Activated CD4-positive, alpha-beta T cell treated with anti-CD3 and anti-CD28 coated beads, Interleukin-2, Interleukin-4, amounts not matched to agents 100 ng/mL and 50 ng/mL, durations not matched to agents 16 hours and 8 hours (primary cell): ENCODE results near the gene FOXP4.

Experiments used
- DNase-seq: peaks from one replicate; pipeline ENCODE4 v3.0.0-alpha.2; 2020; ENCODE audit warnings: low spot score

Gene FOXP4

GRCh38 chr6:41545703-41546474, at the start of gene FOXP4:
TSS of gene FOXP4 (plus strand) at chr6:41546381. CDS start at chr6:41565761, 19,380 bp downstream.
- peak; percentile 92 for DNase-seq

GRCh38 chr6:41497573-41497972, 48.6 kb upstream of the FOXP4 start:
- DNase-seq = no peak

DNA sequence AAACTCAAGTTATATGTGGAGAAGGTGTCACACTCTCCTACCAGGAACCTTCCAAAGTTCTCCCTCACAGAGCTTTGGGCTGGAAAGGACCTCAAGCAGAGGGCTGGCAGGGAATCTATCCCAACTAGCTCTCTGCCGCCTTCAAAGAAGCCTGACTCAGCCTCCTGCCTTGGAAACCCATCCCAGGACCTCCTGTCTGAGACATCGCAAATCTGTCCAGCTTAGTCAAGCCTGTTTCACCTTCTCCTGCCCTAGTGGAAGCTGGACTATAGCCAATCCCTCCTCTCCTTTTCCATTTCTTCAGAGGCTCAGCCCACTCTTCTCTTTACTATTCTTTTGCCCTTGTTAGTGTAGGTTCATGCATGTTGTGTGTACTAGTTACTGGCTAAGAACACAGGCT, 48.2 kb upstream of the FOXP4 start:
- DNase-seq = no peak

GRCh38 chr6:41498968-41499599, 47.1 kb upstream of the FOXP4 start:
- no peak for DNase-seq

GRCh38 chr6:41500561-41500960, 45.6 kb upstream of the FOXP4 start:
- DNase-seq = no peak

DNA sequence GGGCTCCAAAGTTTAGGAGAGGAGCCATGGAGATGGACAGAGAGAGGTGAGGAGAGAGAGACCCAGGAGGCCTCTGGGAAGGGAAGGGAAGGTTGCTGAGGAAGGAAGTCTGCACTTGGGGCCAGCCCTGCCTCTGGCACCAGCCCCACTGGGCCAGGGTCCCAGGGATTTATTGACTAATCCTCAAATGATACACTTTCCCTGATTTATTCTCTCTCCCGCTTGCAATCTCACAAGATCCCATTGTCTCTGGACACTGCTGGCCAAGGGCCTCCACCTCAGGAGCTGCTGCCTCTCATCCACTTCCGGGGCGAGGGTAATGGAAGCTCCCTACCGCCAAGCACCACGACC, 43.6 kb upstream of the FOXP4 start:
- DNase-seq = no peak

GRCh38 chr6:41502917-41503671, 43.1 kb upstream of the FOXP4 start:
- no peak for DNase-seq

DNA sequence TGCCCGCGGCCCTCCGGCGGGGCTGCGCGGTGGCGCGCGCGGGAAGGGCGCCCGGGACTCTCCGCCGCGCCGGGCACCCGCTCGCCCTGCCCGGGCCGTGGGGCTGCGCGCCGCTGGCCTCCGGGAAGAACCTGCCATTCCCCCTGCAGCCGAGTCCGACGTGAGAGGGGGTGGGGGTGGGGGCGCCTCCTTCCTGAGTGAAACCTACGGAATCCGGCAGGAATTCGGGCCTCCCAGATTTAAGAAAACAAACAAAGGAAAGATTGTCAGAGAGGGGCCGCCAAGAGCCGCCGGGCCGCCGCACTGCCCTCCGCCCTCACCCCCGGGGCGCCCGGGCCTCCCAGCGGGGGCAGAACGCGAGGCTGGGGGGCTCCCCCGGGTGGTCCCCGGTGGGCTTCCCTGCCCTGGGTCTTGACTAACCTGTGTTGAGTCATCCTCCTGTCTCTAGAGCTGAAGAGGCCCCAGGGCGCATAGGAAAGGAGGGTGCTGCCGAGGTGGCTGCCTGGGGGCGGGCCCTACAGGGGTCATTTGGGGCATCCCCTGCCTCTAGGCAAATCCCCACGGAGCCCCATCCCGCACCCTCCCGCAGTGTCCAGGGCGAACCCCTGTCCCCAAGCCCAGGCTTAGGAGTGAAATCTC, 42.2 kb upstream of the FOXP4 start:
- no peak for DNase-seq

GRCh38 chr6:41504466-41505121, 41.6 kb upstream of the FOXP4 start:
- no peak for DNase-seq

- DNase-seq = no peak
These were observed 40.8 kb upstream of the FOXP4 start for GRCh38 chr6:41505122-41506049.

GRCh38 chr6:41508479-41508878, 37.7 kb upstream of the FOXP4 start:
- DNase-seq = no peak

- DNase-seq = no peak
These were observed 36.6 kb upstream of the FOXP4 start for GRCh38 chr6:41509580-41509979.

- DNase-seq = no peak
These were observed 34.6 kb upstream of the FOXP4 start for GRCh38 chr6:41511443-41512060.

DNA sequence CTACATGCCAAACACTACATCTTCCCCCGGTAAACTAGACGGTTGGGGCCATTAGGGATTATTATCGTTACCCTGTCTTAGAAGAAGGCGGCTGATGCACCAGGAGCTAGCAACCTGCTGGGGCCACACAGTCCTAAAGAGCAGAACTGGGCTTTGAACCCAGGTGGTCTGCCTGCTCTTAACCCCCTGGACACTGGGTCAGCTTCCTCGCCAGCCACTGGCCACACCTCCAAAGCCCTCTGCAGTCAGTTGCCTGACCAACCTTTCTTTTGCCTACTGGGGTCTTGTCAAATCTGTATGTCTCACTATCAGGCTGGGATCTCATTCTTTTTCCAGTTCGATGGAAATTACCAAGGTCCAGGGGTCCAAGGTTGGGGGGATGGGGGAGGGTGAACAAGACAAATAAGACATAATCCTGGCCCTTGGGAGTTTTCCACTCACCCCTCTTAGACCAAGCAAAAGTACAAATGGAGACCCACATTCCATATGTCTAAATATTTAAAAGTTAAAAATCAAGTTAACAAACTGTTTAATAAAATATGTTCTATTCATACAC, 34.0 kb upstream of the FOXP4 start:
- DNase-seq = no peak

DNA sequence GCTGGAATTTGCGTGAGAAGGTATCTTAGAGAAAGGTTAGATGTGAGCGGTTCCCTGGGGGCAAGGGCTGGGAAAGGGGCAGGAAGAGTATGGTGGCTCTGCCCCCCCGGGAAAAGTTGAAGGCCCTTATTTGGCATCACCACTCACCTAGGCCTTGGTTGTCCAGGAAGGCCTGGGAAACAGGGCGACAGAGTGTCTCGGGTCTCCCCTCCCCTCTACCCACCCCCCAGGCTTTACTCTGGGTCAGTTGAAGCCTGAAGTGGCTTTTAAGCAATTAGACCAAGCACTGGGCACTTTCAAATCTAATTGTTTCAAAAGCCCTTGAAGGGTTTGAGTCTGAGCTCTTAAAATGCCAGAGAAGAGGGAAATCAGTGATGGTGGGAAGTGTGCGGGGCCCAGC, 30.2 kb upstream of the FOXP4 start:
- DNase-seq = no peak

DNA sequence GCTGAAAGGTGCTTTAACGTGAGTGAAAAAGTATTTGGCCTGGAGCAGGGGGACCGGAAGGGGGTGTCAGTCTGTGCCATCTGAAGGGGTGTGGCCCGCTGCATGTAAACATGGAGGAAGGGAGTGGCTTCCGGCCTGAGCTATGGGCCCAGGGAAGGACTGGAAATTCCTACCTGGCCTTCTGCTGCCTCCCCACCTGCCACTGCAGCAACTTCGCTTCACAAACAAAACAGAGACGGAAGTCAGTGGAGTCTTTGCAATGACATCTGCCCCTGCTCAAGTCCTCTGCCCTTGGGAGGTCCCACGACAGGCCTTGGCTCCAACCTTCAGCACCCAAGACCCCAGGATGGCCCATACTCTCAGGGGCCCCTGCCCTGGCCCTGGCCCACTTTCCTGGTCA, 28.1 kb upstream of the FOXP4 start:
- no peak for DNase-seq

GRCh38 chr6:41519305-41519744, 26.9 kb upstream of the FOXP4 start:
- no peak for DNase-seq

DNA sequence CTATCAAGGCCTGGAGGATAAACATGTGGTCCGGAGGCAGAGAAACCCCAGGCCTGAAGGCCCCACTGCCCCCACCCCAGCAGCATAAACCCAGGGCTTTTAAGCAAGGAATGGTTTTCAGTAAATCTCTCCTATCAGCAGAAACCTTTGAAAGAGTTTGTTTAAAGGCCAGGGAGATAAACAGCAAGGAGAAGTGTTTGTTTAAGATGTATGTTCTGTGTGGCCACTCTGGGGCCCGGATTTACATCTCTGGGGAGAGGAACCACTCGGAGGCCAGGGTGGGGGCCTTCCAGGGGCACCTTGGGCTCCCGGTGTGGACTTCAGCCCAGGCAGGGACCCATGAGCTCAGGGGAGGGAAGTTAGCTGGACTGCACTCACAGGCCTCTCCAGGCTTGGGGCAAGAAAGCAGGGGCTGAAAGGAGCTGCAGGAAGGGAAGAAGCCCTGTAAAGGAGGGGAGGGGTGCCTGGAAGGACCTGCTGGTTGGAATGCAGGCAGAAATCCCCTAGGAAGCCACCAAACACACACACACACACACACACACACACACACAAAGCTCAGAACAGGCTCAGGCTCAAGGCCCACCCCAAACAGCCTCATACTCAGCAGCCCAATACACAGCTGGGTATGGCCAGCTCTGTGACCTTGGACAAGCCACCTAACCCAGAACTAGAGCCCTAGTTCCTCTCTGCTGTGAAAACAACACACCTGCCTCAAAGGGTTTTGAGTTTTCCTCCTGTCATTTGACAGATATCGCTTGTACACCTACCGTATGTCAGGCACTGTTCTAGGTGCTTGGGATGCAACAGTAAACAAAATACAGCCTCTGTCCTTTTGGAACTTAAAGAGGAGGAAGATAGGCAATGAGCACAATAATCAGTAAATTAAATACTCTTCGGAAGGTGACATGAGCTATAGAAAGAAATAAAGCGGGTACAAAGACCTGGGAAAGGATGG, 26.2 kb upstream of the FOXP4 start:
- DNase-seq = no peak
